Dermis microvascular lymphatic vessel endothelial cell (primary cell): ENCODE measurements around the gene DNMT3A. TPM values are rescaled to one million over a fixed set of nuclear protein-coding genes. Genes with fewer than 3 reads are reported as not detected.

Experiments used
- DNase-seq, 2 donors: peaks; one replicate each; pipeline versions ENCODE4 v3.0.0 to v3.0.0-alpha.2; 2010; ENCODE audit warnings: low read depth in 2 of 2
- total RNA-seq: library from RNA; depleted of rRNA; stranded (reverse); fragments of >200 nt; gene quantifications from 2 replicates; pipeline ENCODE4 v1.2.1, GENCODE V29; 2014

DNMT3A gene
- total RNA-seq, 1 donor from 2014 or later: 23.6 TPM

DNA sequence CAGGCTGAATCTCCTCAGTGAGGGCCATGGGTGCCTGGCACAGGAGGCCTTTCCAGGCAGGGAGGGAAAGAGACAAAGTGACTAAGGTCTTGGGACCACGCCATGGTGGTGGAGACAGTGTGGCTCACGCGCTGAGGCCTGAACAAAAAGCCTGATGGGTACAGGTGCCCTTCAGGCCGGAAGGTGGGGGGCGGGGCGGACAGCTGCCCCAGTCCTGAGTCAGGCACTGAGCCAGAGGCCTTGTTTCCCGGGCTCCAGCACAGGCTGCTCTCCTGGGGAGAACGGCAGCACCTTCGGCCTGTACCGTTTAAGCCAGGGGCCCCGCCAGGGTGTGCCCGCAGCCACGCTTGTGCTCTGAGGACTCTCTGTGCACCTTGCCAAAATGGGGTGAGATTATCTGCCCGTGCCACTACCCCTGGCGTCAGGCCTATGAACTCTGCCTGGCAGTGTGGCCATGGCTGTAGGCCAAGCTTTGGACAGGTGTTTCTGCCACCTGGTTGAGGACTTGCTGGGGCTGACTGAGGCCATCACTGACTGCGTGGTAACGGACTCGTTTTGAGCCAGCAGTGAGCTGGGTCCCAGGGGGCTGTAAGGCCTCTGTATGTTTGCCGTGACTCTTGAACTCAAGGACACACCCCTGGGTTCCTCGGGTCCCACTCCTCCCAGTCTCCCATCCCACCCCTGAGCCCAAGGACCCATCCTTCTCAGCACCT lies 31.7 kb upstream of the DNMT3A start:
- DNase-seq: no peak

DNA sequence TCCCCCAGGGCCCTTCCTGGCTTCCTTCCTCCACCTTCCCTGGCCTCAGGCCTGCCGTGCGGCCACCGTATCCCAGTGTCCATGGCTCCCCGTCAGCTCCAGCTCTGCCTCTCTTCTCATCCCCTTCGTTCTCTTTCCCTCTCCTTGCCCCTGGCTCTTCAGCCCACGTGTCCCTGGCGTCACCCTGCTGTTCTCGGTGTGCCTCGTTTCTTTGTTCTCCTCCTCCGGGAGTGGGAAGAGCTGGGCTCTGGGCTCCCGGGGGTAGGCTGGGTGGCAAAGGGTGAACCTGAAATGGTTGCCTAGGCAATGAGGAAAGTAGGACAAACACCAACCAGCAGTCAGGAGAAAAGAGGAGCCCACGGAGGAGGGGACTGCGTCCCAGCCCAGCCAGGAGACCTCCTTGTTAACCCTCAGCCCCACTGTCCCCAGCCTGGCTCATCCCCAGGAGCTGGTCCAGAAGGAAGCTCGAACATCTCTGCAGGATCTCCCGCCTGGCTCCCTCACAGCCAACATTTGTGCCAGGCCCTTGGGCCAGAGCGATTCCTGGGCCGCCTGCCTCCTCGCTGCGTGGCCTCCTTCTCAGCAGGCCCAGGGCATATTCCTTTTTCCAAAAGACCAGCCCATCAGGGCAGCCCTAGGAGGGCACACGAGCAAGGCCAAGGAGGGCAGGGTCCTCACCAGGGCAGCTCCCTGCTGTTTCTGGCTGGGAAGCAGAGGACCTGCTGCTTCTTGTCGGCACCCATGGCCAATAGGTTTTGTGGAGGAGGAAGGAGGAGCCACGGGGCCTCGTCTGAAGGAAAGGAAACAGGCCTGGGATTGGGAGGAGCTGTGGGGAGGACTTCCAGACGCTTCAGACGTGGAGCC lies 30.9 kb upstream of the DNMT3A start:
- DNase-seq: no peak

DNA sequence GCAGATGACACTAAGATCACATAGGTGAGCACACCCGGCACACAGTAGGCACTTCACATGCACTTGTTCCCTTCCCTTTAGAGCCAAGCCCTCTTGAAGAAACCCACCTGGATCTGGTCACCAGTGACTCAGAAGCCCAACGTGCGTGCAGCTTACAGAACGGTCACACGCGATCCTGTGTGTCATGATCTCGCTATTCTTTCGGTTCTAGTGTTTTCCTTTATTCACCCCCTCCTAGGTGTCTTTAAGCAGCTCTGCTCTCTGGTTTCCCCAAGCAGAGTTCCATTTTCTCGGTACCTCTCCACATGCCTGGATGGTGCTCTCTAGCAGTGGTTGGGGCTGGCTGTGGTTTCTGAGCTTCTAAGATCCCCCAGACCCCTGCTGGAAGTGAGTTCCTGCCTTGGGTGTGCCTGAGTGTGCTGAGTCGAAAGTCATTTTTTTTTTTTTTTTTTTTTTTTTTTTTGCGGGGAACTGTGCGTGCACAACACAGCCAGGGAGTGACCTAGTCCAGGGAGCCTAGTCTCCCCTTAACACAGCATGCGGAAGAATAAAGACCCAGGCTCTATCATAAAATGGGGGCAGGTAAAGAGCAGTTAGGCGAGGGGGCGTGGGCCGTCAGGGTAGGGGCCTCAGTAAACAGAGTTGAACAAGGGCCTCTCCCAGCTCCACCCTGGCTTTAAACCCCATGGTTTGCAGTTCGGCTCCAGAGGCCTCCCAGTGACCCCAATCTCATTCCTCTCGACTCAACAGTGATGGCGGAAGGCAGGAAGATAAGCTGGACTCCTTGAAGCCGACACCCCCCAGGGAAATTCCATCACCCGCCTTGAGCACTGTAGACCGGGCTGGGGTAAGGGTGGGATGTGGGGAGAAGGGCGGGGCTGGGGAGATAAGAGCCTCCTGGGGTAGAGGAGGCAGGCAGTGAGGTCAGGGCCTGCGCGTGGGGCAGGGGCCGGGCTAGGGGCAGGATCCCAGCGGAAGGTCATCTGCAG lies 29.8 kb upstream of the DNMT3A start:
- DNase-seq: no peak

DNA sequence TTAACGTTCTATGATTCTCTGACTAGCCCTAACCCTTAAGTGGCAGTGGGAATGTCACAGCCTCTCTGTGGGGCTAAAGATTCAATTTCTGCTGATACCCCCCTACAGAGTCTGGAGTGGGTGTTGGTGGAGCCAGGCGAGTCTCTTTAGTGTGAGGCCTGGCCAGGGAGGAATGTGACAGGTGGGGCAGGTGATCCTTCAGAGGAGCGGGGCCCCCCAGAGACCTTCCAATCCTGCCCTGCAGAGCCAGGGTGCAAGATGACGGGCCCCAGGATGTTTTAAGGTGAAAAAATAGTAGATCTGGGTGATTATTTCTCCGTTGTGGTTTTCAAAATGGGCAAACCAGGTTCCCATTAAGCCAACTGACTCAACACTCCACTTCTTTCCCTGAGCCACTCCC lies 28.2 kb upstream of the DNMT3A start:
- no peak for DNase-seq

DNA sequence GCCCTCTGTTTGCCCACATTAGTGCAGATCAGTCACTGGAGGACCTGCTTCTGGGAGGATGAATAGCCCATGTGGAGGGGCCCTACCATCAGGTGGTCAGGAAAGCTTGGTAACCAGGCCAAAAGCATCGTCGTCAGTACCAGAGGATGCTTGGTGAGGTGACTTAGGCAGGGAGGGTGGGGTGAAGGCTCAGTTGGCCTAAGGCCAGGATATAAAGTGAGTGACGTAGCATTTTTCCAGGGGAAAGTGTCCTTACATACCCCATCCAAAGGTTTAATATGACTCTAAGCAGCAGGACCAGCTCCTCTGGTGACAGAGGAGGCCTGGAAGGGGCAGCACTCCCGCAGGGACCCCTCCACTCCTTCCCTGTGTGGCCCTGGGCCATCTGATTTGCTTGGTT lies 27.7 kb upstream of the DNMT3A start:
- DNase-seq: no peak

DNA sequence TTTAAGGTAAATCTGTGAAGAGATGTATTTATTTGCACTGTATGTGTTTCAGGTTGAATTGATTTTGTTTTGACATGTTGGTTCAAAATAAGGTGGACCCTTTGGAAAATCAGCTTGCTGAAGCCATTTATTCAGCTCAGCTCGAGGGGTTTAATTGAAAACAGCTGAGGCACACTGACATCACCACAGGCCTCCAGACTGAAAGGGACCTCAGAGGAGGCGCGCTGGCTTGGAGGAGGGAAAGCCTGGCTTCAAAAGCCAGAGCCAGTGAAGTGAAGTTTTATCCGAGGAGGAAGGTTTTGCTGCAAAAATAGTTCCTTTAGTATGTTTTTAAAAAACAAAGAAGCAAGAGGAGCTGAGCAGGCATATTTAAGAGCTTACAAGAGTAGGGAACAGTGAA lies 26.9 kb upstream of the DNMT3A start:
- DNase-seq: no peak

DNA sequence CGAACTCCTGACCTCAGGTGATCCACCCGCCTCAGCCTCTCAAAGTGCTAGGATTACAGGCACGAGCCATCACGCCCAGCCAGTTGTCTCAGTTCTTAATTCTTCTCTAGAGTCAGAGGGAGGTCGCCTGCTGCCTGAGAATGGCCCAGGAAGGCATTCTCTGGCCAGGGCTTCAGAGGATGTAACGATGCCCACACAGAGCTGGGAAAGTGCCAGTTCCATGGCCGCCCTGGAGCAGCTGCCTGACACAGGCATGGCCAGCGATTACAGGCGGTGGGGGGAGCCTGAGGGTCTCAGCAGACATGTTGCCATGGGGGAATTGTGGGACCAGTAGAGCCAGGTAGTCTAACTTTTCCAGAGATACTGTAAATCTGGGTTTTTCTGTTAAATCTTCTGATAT lies 25.6 kb upstream of the DNMT3A start:
- DNase-seq: no peak

DNA sequence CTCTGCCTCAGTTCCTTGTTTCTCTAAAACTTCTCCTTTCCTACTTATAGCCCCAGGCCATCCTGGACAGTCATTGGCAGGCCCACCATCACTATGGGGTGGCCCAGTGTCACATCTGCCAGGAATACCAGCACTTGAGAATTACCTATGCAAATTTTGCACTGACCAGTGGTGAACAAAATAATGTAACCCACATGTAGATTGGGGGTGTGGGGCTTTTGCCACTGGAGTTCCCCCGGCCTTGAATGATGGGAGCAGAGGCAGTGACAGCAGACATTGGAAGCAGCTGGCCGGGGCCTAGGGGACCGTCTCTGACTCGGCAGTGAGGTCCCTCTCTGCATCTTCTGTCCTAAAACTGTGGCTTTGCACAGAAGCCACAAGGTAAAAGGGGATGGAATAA lies 24.9 kb upstream of the DNMT3A start:
- no peak for DNase-seq

DNA sequence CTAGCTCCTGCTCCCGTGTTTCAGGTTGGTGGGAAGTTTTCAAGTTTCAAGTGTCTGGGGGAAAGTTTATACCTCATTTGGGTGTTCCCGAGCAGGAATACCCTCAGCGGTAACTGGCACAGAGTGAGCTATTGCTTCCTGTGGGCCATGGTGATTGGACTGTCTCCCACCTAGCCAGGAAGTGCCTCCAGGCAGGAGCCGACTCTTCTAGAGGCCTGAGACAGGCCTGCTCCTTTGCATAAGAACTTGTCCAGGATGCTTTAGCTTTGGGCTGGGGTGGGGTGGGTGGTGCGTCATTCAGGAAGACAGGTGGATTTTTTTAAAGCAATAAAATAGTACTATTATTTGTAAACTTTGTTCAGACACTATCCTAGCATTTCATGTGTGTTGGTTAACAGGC lies 23.5 kb upstream of the DNMT3A start:
- no peak for DNase-seq

DNA sequence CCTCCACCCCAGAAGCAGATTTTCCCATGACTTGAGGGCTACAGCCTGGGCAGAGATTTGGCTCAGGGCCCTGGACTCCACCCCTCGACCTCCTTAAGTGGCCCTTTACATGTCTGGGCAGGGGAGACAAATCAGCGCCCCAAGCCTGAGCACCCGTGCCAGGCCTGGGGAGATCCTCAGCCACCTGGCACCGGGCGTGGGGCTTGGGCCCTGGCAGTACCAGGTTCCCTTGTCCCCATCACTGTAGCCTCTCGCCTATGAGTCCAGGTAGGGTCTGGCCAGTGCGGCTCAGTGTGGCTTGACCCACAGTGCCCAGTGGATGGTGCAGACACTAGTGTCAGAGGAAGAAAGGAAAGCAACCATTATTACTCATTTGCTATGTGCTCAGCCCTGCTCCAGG lies 22.0 kb upstream of the DNMT3A start:
- DNase-seq: no peak

DNA sequence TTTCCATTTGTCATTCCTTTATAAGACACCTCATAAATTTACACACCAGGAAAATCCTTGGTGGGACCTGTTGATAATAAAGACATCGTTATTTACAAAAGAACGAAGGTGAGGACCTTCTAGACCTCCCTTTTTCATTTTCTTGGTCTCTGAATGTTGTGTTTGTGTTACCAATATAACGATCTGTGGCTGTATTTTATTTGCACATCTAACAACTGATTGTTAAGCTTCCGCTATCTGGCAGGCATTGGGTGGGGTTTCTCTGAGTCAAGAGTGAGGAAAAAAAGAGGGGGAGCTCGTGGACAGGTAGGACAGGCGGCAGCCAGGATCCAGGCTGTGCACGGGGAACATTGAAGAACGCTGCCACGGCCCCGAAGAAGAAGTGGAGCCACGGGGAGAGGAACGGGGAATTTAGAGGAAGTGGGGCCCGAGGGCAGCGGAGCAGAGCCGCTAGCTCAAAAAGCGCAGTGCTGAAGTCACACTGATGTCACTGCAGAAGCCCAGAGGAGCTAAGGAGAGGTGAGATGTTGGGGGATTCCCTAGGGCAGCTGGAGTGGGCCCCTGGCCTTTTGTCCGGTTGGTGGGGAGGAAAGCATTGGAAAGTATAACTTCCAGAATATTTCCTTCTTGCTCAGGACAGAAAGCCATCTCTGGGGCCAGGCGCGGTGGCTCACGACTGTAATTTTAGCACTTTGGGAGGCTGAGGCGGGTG lies 20.9 kb upstream of the DNMT3A start:
- peak in 1 of 2 donors; percentile 8 for DNase-seq

DNA sequence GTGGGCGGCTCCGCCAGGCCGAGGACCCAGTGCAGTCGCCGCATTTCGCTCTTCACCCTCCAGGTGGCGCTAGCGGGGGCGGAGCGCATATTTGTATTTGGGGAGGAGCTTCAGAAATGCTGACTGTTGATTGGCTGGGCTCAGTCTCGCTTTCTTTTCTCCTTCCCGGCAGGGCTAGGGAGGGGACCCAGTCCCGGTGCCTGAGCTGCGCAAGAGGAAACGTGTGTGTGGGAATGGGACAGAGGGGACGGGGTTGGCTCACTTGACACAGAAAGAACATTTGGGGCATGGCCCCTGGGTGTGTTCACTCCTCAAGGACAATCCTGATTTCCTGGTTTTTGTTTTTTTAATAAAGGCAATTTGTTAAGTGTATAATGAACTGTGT lies 20.3 kb upstream of the DNMT3A start:
- DNase-seq: peak; percentile 87 to 91

DNA sequence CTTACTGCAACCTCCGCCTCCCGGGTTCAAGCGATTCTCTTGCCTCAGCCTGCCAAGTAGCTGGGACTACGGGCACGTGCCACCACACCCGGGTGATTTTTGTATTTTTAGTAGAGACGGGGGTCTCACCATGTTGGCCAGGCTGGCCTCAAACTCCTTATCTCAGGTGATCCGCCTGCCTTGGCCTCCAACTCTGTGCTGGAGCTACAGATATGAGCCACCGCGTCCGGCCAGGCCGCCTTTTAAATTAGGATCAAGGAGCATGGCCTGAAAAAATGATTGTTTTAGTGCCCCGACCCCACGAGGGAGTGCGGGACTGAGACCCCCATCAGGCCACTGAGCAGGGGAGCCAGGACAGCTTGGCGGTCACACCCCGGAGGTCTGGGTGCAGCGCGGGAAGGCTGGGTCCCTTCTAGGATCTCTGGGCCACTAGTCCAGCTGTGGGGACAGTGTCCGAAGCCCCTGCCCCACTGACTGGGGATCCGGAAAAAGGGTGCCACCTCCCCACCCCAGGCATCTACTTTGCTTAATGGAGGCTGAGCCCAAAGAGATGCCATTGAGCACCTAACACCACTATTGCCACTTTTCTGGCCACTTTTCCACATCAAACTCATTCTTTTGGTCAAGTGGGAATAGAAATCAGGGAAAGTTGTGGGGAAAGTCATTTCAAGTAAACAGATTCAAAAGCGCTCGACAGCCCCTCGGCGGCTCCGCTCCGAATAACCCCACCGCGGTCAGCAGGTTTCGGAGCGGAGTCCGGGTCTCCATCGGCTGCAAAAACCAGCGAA lies 19.7 kb upstream of the DNMT3A start:
- DNase-seq: no peak

DNA sequence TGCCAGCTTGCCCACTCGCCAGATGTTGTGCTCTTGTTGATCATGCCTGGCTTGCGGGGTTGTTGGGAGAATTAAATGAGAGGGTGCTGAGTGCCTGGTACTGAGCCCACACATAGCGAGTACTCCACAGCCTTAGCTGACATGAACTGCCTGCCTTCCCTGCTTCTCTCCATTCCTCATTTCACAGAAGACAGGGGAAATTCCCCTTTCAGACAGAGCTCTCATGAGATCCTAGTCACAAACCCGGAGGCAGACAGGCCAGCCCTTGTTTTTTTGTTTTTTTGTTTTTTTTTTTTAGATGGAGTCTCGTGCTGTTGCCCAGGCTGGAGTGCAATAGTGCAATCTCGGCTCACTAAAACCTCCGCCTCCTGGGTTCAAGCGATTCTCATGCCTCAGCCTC lies 17.1 kb upstream of the DNMT3A start:
- no peak for DNase-seq

DNA sequence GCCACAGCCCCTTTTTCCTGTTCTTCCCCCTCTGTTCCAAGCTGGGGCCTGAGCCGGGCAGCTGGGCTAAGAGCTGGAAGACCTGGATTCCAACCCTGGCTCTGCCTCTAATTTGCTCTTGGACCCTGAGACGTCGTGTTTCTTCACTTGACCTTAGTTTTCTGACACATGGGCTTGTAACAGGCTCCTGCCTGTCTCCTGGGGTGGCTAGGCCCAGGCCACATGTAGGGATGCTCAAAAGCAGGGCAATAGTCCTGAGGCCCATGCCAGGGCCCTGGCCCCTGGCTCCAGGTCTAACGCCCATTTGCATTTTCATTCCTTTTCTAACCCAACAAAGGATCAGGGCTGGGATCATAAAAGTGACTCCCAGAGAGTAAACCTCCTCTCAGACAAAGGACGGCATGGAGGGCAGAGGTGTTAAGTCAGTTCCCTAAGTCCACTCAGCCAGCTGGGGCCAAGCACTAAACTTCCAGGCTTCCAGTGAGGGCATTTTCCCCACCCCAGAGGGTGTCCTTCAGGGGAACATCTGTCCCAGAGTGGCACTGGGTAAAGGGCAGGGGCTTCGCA lies 16.6 kb upstream of the DNMT3A start:
- DNase-seq: no peak

DNA sequence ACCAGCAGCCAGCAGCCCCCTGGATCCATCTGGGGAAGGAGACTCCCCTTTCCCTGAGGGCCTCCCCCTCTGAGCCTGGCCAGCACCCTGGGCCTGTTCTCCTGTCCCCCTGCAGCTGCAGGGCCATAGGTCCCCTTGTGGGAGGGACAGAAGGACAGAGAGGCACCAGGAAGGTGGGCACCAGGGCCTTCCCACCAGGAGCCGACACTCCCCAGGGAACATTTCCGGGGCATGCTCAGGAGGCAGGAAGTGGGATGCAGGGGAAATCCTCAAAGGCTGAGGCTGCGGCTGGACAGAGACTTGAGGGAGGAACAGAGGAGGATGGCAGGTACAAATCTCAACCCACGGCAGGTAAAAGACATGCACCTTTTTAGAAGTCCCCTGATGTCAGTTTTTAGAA lies 14.4 kb upstream of the DNMT3A start:
- DNase-seq: no peak

DNA sequence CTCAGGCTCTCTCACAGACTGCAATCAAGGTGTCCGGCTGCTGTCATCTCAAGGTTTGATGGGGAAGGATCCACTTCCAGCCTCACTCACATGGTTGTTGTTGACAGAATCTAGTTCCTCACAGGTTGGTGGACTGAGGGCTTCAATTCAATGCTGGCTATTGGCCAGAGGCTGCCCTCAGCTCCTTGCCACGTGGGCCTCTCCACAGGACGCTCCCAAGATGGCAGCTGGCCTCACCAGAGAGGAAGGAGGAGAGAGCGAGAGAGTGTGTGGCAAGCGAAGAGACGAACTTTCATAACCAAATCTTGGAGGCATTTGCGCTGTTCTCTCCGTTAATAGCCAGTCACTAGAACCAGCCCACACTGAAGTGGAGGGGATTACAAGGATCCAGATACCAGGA lies 13.5 kb upstream of the DNMT3A start:
- no peak for DNase-seq

DNA sequence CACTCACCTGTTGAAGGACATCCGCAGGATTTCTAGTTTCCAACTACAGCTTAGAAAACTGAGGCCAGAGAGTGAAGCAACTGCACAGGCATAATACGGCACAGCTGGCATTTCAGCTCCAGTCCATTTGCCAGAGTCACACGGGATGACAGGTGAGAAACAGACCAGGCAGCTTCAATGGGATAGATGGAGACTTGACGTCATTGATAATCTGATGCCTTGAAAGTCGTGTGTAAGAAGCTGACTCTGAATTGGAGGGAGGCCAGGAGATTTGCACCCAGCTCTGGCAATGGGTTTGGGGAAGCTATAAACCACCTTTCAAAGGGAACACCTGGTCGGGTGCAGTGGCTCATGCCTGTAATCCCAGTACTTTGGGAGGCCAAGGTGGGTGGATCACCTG lies 12.4 kb upstream of the DNMT3A start:
- DNase-seq: no peak

DNA sequence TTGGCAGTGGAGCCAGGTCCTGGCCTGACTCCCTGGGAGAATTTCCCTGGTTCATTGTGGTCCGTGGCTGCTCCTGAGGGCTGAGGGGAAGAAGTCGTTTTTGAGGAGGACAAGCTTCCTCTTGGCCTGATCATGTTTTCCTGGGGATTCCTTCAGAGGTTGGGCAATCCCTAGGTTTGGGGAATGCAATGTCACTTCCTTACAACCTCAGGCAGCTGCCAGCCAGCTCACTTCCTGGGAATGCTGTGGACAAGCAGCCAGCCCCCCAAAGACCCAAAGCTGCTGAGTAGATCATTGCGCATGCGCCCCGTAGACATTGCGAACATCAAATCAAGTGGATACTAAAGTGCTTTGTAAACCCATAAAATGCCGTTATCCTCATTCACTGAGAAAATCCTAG lies 7.7 kb upstream of the DNMT3A start:
- no peak for DNase-seq

DNA sequence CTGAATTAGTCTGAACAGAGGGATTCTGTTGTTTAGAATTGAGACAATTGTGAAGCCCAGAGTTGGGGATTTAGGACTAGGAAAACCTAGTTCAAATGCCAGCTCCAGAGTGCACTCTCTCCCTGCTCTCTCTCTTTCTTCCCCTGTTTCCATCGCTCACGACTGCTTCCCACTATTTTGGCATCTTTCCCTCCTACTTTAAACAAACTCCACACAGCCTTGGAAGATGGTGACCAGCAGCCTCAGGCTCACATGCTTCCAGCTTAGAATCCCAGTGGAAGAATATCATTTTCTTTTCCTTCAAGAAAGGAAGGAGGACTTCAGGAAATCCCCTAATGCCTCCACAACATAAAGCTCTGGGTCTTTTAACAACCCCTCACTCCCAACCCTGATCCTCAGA lies 6.1 kb upstream of the DNMT3A start:
- DNase-seq: no peak
